Endodermal cell (in vitro differentiated cells): ENCODE data around the gene ORMDL2. TPM values are rescaled to one million over a fixed set of nuclear protein-coding genes. Genes with fewer than 3 reads are reported as not detected.

Source experiments
- DNase-seq: peaks from one replicate; pipeline ENCODE4 v3.0.0-alpha.2; 2017
- H3K27ac ChIP-seq: 2 replicates; pipeline ENCODE4 v1.5.1; 2013; ENCODE audit warnings: mild to moderate bottlenecking, low read depth, low read length, moderate library complexity
- H3K27me3 ChIP-seq: 2 replicates; pipeline ENCODE4 v1.6.1; 2013; ENCODE audit warnings: mild to moderate bottlenecking, low read length, moderate library complexity; ENCODE audit not compliant: insufficient read depth, control insufficient read depth, poor library complexity, severe bottlenecking
- H3K36me3 ChIP-seq: 2 replicates; pipeline ENCODE4 v1.7.0; 2013; ENCODE audit warnings: mild to moderate bottlenecking, low read length, moderate library complexity; ENCODE audit not compliant: control insufficient read depth, insufficient read depth
- H3K4me1 ChIP-seq: one replicate; pipeline ENCODE4 v1.7.0; 2013; ENCODE audit warnings: low read length; ENCODE audit not compliant: control insufficient read depth, insufficient read depth
- H3K4me3 ChIP-seq: 2 replicates; pipeline ENCODE4 v1.5.1; 2013; ENCODE audit warnings: mild to moderate bottlenecking, low read length, moderate library complexity
- H3K9ac ChIP-seq: 2 replicates; pipeline ENCODE4 v1.6.1; 2013; ENCODE audit warnings: mild to moderate bottlenecking, low read length, moderate library complexity; ENCODE audit not compliant: poor library complexity, severe bottlenecking; ENCODE audit errors: extremely low read depth
- H3K9me3 ChIP-seq: 2 replicates; pipeline ENCODE4 v1.6.1; 2013; ENCODE audit warnings: mild to moderate bottlenecking, low read length, moderate library complexity; ENCODE audit not compliant: control insufficient read depth
- H3K27ac Mint-ChIP-seq: 2 replicates; pipeline ENCODE4 v1.8.0; 2020; ENCODE audit warnings: mixed read lengths
- H3K27me3 Mint-ChIP-seq: 2 replicates; pipeline ENCODE4 v1.8.0; 2021; ENCODE audit warnings: mild to moderate bottlenecking, mixed read lengths; ENCODE audit not compliant: insufficient read depth
- H3K36me3 Mint-ChIP-seq: 2 replicates; pipeline ENCODE4 v1.8.0; 2020; ENCODE audit warnings: low read depth, mixed read lengths
- H3K4me1 Mint-ChIP-seq: 2 replicates; pipeline ENCODE4 v1.8.0; 2020; ENCODE audit warnings: mixed read lengths
- H3K4me3 Mint-ChIP-seq: 2 replicates; pipeline ENCODE4 v1.8.0; 2020; ENCODE audit warnings: mild to moderate bottlenecking, moderate library complexity, mixed read lengths
- H3K9me3 Mint-ChIP-seq: 2 replicates; pipeline ENCODE4 v1.8.0; 2020; ENCODE audit warnings: mild to moderate bottlenecking, mixed read lengths
- WGBS, 2 experiments: methylation state at CpG; one replicate each; pipeline versions ENCODE4 v1.1.5 to v1.1.7; 2013; ENCODE audit warnings: missing lambda C conversion rate in 2 of 2, mixed read lengths in 1 of 2; ENCODE audit not compliant: insufficient coverage in 1 of 2, insufficient read length in 1 of 2; 5-methylcytosine and 5-hydroxymethylcytosine counted together
- total RNA-seq, 2 donors: library from RNA; stranded (reverse); fragmentation: NEBNext Ultra II Directional in 1 of 2; extraction: Animal tissue kit (Norgen Biotek cat#: 25700) in 1 of 2; gene quantifications; 2 replicates in 1 of 2; 3 replicates in 1 of 2; pipeline ENCODE4 v1.2.1, GENCODE V29; 2021
- TF ChIP-seq, protein P1 (sequence below): fragments of 200-600 bp; sonication (generic); conservative IDR thresholded peaks from 2 replicates; pipeline ENCODE4 v1.5.0; 2021; ENCODE audit warnings: antibody characterized with exemption, mild to moderate bottlenecking

Gene ORMDL2
- total RNA-seq, 2 donors from 2014 or later, result 43.7 to 57.1 TPM

- 92 to 96% methylated on average over 2 to 4 of the region's 4 CpGs for WGBS, 2 experiments
- Mint-ChIP-seq H3K36me3 (peaks cover 57% of the 10 kb centered on the region), H3K4me3 (no peak overlapping the region), H3K4me1 (peaks cover 31% of the 10 kb centered on the region), H3K27me3 (no peaks in the 10 kb centered on the region), H3K9me3 (no peaks in the 10 kb centered on the region), H3K27ac (peak overlapping the region; percentile 33)
- Histone ChIP-seq H3K9ac (no peak overlapping the region), H3K4me1 (peaks cover 6% of the 10 kb centered on the region), H3K27me3 (no peaks in the 10 kb centered on the region), H3K4me3 (no peak overlapping the region), H3K27ac (no peak overlapping the region), H3K36me3 (peaks cover 69% of the 10 kb centered on the region), H3K9me3 (no peaks in the 10 kb centered on the region)
- TF ChIP-seq, protein P1, sequence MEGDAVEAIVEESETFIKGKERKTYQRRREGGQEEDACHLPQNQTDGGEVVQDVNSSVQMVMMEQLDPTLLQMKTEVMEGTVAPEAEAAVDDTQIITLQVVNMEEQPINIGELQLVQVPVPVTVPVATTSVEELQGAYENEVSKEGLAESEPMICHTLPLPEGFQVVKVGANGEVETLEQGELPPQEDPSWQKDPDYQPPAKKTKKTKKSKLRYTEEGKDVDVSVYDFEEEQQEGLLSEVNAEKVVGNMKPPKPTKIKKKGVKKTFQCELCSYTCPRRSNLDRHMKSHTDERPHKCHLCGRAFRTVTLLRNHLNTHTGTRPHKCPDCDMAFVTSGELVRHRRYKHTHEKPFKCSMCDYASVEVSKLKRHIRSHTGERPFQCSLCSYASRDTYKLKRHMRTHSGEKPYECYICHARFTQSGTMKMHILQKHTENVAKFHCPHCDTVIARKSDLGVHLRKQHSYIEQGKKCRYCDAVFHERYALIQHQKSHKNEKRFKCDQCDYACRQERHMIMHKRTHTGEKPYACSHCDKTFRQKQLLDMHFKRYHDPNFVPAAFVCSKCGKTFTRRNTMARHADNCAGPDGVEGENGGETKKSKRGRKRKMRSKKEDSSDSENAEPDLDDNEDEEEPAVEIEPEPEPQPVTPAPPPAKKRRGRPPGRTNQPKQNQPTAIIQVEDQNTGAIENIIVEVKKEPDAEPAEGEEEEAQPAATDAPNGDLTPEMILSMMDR, result no peak
- no peak for DNase-seq
Observed at GRCh38 chr12:55823419-55823818, 5.6 kb downstream of the ORMDL2 start.

DNA sequence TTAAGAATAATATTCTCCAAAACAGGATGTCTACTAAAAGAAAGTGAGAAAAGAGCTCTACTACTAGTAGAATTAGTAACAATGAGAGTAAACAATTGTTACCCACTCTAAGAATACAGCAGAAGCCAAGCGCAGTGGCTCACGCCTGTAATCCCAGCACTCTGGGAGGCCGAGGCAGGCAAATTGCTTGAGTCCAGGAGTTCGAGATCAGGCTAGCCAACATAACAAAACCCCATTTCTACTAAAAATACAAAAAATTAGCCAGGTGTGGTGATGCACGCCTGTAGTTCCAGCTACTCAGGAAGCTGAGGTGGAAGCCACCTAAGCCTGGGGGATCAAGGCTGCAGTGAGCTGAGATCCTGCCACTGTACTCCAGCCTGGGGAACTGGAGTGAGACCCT is 6.9 kb downstream of the ORMDL2 start:
- peak overlapping the region; percentile 31 for H3K27ac Mint-ChIP-seq
- H3K4me3 Mint-ChIP-seq, result no peak overlapping the region

GRCh38 chr12:55827806-55828205 is 10.0 kb downstream of the ORMDL2 start:
- no peak for DNase-seq
- Mint-ChIP-seq H3K36me3 (peaks cover 23% of the 10 kb centered on the region), H3K4me3 (peak overlapping the region; percentile 94), H3K9me3 (no peaks in the 10 kb centered on the region), H3K4me1 (peaks cover 30% of the 10 kb centered on the region), H3K27me3 (no peaks in the 10 kb centered on the region), H3K27ac (peak overlapping the region; percentile 85)
- 93 to 96% methylated on average over 10 to 15 of the region's 15 CpGs for WGBS, 2 experiments
- H3K27me3 ChIP-seq, result no peaks in the 10 kb centered on the region
- peaks cover 9% of the 10 kb centered on the region for H3K4me1 ChIP-seq
- H3K4me3 ChIP-seq, result peak overlapping the region; percentile 82
- TF ChIP-seq, protein P1, result no peak
- no peak overlapping the region for H3K27ac ChIP-seq
- H3K36me3 ChIP-seq, result peaks cover 27% of the 10 kb centered on the region
- H3K9ac ChIP-seq, result no peak overlapping the region
- no peaks in the 10 kb centered on the region for H3K9me3 ChIP-seq

More for the DNA sequence above, 6.9 kb downstream of the ORMDL2 start:
- no peak overlapping the region for H3K9ac ChIP-seq
- peak overlapping the region; percentile 68 for H3K4me3 ChIP-seq
- peaks cover 2% of the 10 kb centered on the region for H3K4me1 ChIP-seq
- TF ChIP-seq, protein P1, result no peak
- Mint-ChIP-seq H3K27me3 (no peaks in the 10 kb centered on the region), H3K4me1 (peaks cover 29% of the 10 kb centered on the region), H3K9me3 (no peaks in the 10 kb centered on the region), H3K36me3 (peaks cover 51% of the 10 kb centered on the region)
- WGBS, 2 experiments, result 92 to 95% methylated on average over 5 of the region's 5 CpGs
- no peaks in the 10 kb centered on the region for H3K9me3 ChIP-seq
- no peak overlapping the region for H3K27ac ChIP-seq
- H3K27me3 ChIP-seq, result no peaks in the 10 kb centered on the region
- DNase-seq, result no peak
- H3K36me3 ChIP-seq, result peaks cover 58% of the 10 kb centered on the region
